ENCODE measurements around the gene ZC3HAV1.

The ZC3HAV1 gene

GRCh38 chr7:139004321-139005090 lies 105.0 kb downstream of the ZC3HAV1 start:
- no peak for DNase-seq

- DNase-seq, result no peak
These were observed 110.1 kb downstream of the ZC3HAV1 start for GRCh38 chr7:138999414-138999813.
